GM21529 (cell line): ENCODE data around the gene ATP6V1G2.
"Not testable (repeated sequence)": the region's sequence is repeated elsewhere in the genome, so short reads cannot be mapped to it uniquely, and the experiment has no call there.

Experiments used
- ATAC-seq: cut with Tn5 transposase; IDR thresholded peaks from one replicate; pipeline ENCODE4 v1.9.1; 2021; ENCODE audit not compliant: unreplicated experiment

Gene ATP6V1G2

GRCh38 chr6:31529329-31530150, 16.9 kb downstream of the ATP6V1G2 start:
- no peak for ATAC-seq

- ATAC-seq: no peak
Observed at GRCh38 chr6:31528821-31529328, 17.5 kb downstream of the ATP6V1G2 start, which contains the start of gene MCCD1. MCCD1 (plus strand) TSS chr6:31528962; CDS start chr6:31529015, 53 bp downstream.

GRCh38 chr6:31528307-31528777, 18.1 kb downstream of the ATP6V1G2 start:
- no peak for ATAC-seq

- no peak for ATAC-seq
Observed at GRCh38 chr6:31525932-31526591, 20.3 kb downstream of the ATP6V1G2 start.

GRCh38 chr6:31525553-31525931, 20.9 kb downstream of the ATP6V1G2 start:
- no peak for ATAC-seq

GRCh38 chr6:31521835-31522234, 24.6 kb downstream of the ATP6V1G2 start:
- no peak for ATAC-seq

- ATAC-seq: no peak
Observed at GRCh38 chr6:31513456-31514165, 32.8 kb downstream of the ATP6V1G2 start.

- no peak for ATAC-seq
Observed at GRCh38 chr6:31510007-31510406, 36.4 kb downstream of the ATP6V1G2 start.

GRCh38 chr6:31509036-31509435, 37.4 kb downstream of the ATP6V1G2 start:
- not testable (repeated sequence) for ATAC-seq

GRCh38 chr6:31502586-31502985, 43.8 kb downstream of the ATP6V1G2 start:
- ATAC-seq: no peak

- ATAC-seq: not testable (repeated sequence)
Observed at GRCh38 chr6:31499648-31500047, 46.8 kb downstream of the ATP6V1G2 start.

GRCh38 chr6:31498748-31499147, 47.7 kb downstream of the ATP6V1G2 start:
- no peak for ATAC-seq

GRCh38 chr6:31497531-31498476, 48.6 kb downstream of the ATP6V1G2 start, which contains the start of gene MICB:
MICB (plus strand) TSS chr6:31498145; CDS start chr6:31498194, 49 bp downstream.
- peak; percentile 57 for ATAC-seq

GRCh38 chr6:31496826-31497225, 49.6 kb downstream of the ATP6V1G2 start:
- not testable (repeated sequence) for ATAC-seq

- no peak for ATAC-seq
Observed at GRCh38 chr6:31495580-31495979, 50.8 kb downstream of the ATP6V1G2 start.
